GM18858 (cell line): ENCODE measurements around the gene CGA.
A peak's percentile ranks its signal among the peaks of the same experiment; 100 is the strongest.
"Not testable (repeated sequence)": the region's sequence is repeated elsewhere in the genome, so short reads cannot be mapped to it uniquely, and the experiment has no call there.

Experiments used
- ATAC-seq: cut with Tn5 transposase; IDR thresholded peaks from one replicate; pipeline ENCODE4 v1.9.1; 2021; ENCODE audit not compliant: unreplicated experiment

Gene CGA

GRCh38 chr6:87095087-87095509 is at the start of gene CGA:
TSS of gene CGA (minus strand) at chr6:87095106. CDS start at chr6:87088200, 6,906 bp downstream.
- no peak for ATAC-seq

GRCh38 chr6:87139927-87140326 is 45.0 kb upstream of the CGA start:
- not testable (repeated sequence) for ATAC-seq

- peak; percentile 80 for ATAC-seq
Observed at GRCh38 chr6:87139236-87139635, 44.3 kb upstream of the CGA start.

- no peak for ATAC-seq
Observed at GRCh38 chr6:87136963-87137362, 42.1 kb upstream of the CGA start.

GRCh38 chr6:87127737-87128136 is 32.8 kb upstream of the CGA start:
- ATAC-seq, result no peak

GRCh38 chr6:87126501-87126900 is 31.6 kb upstream of the CGA start:
- no peak for ATAC-seq

- no peak for ATAC-seq
Observed at GRCh38 chr6:87124074-87124473, 29.2 kb upstream of the CGA start.

GRCh38 chr6:87122477-87122876 is 27.6 kb upstream of the CGA start:
- ATAC-seq, result no peak

GRCh38 chr6:87118054-87118453 is 23.1 kb upstream of the CGA start:
- no peak for ATAC-seq

GRCh38 chr6:87116922-87117321 is 22.0 kb upstream of the CGA start:
- ATAC-seq, result no peak

GRCh38 chr6:87115402-87116135 is 20.7 kb upstream of the CGA start:
- ATAC-seq, result peak; percentile 93

- peak; percentile 46 for ATAC-seq
Observed at GRCh38 chr6:87110636-87111035, 15.7 kb upstream of the CGA start.

- ATAC-seq, result no peak
Observed at GRCh38 chr6:87105823-87106222, 10.9 kb upstream of the CGA start.

GRCh38 chr6:87104667-87105066 is 9.8 kb upstream of the CGA start:
- no peak for ATAC-seq

GRCh38 chr6:87103977-87104601 is 9.2 kb upstream of the CGA start:
- no peak for ATAC-seq

- ATAC-seq, result no peak
Observed at GRCh38 chr6:87102151-87102621, 7.3 kb upstream of the CGA start.

- no peak for ATAC-seq
Observed at GRCh38 chr6:87101067-87101466, 6.2 kb upstream of the CGA start.

- no peak for ATAC-seq
Observed at GRCh38 chr6:87100216-87100615, 5.3 kb upstream of the CGA start.

GRCh38 chr6:87099472-87099871 is 4.6 kb upstream of the CGA start:
- ATAC-seq, result peak; percentile 83

GRCh38 chr6:87094576-87094975 is 330 bp downstream of the CGA start:
- no peak for ATAC-seq

- no peak for ATAC-seq
Observed at GRCh38 chr6:87093651-87094050, 1.3 kb downstream of the CGA start.

- ATAC-seq, result no peak
Observed at GRCh38 chr6:87093199-87093598, 1.7 kb downstream of the CGA start.

GRCh38 chr6:87092435-87092834 is 2.5 kb downstream of the CGA start:
- ATAC-seq, result no peak
